GM18519 (cell line): ENCODE measurements around the gene PGGHG.

ENCODE experiments used
- ATAC-seq: cut with Tn5 transposase; IDR thresholded peaks from one replicate; pipeline ENCODE4 v1.9.1; 2021; ENCODE audit warnings: mild to moderate bottlenecking, moderate library complexity; ENCODE audit not compliant: unreplicated experiment, low FRiP score

PGGHG gene

GRCh38 chr11:344836-345578 lies 56.1 kb downstream of the PGGHG start:
- ATAC-seq, result no peak
